Activated CD4-positive, alpha-beta T cell treated with anti-CD3 and anti-CD28 coated beads, Interleukin-2, Interleukin-4, amounts not matched to agents 100 ng/mL and 50 ng/mL, durations not matched to agents 16 hours and 8 hours (primary cell): ENCODE measurements around the gene SDF4.
A peak's percentile ranks its signal among the peaks of the same experiment; 100 is the strongest.
"Not testable (repeated sequence)": the region's sequence is repeated elsewhere in the genome, so short reads cannot be mapped to it uniquely, and the experiment has no call there.

Source experiments
- DNase-seq: peaks from one replicate; pipeline ENCODE4 v3.0.0-alpha.2; 2020; ENCODE audit warnings: low spot score

Gene SDF4

GRCh38 chr1:1259951-1260600 lies 28.3 kb upstream of the SDF4 start:
- DNase-seq = no peak

- no peak for DNase-seq
Measured at GRCh38 chr1:1259540-1259939, 27.7 kb upstream of the SDF4 start.

GRCh38 chr1:1259119-1259488 lies 27.3 kb upstream of the SDF4 start:
- no peak for DNase-seq

GRCh38 chr1:1256956-1257871 lies 25.4 kb upstream of the SDF4 start:
- no peak for DNase-seq

- no peak for DNase-seq
Measured at GRCh38 chr1:1255611-1256010, 23.8 kb upstream of the SDF4 start.

- DNase-seq = no peak
Measured at GRCh38 chr1:1255078-1255477, 23.3 kb upstream of the SDF4 start.

- DNase-seq = no peak
Measured at GRCh38 chr1:1254667-1254998, 22.8 kb upstream of the SDF4 start.

- no peak for DNase-seq
Measured at GRCh38 chr1:1253972-1254666, 22.3 kb upstream of the SDF4 start.

GRCh38 chr1:1253314-1253713 lies 21.5 kb upstream of the SDF4 start:
- DNase-seq = no peak

GRCh38 chr1:1250786-1251284 lies 19.0 kb upstream of the SDF4 start:
- peak; percentile 73 for DNase-seq

GRCh38 chr1:1248009-1248913 lies 16.5 kb upstream of the SDF4 start:
- DNase-seq = not testable (repeated sequence)

- no peak for DNase-seq
Measured at GRCh38 chr1:1247341-1247913, 15.6 kb upstream of the SDF4 start.

- DNase-seq = no peak
Measured at GRCh38 chr1:1246577-1247340, 15.0 kb upstream of the SDF4 start, which contains the start of gene C1QTNF12. C1QTNF12 (minus strand) TSS chr1:1246722; CDS start chr1:1246690, 32 bp downstream.

GRCh38 chr1:1245817-1246576 lies 14.2 kb upstream of the SDF4 start:
- no peak for DNase-seq

GRCh38 chr1:1245178-1245816 lies 13.5 kb upstream of the SDF4 start:
- no peak for DNase-seq

- DNase-seq = no peak
Measured at GRCh38 chr1:1244192-1244811, 12.5 kb upstream of the SDF4 start.

- DNase-seq = no peak
Measured at GRCh38 chr1:1243807-1244191, 12.0 kb upstream of the SDF4 start.

GRCh38 chr1:1243266-1243660 lies 11.5 kb upstream of the SDF4 start:
- DNase-seq = no peak
